Calu3 (cell line): ENCODE results near the gene DCLK2. TPM values are rescaled to one million over a fixed set of nuclear protein-coding genes. Genes with fewer than 3 reads are reported as not detected.

ENCODE experiments used
- BruUV-seq: library from RNA; stranded (reverse); fragments of 400-500 nt; replicated peaks from 2 replicates; lab custom pipeline; 2021; lab: Mats Ljungman, UMichigan
- CTCF ChIA-PET: fragments of 300-600 bp; sonication (Branson Sonifier 250); formaldehyde crosslinking; loops from one replicate; lab custom pipeline; 2022; ENCODE audit warnings: antibody characterized with exemption; lab: Charles Lee
- DNase-seq: peaks from one replicate; pipeline ENCODE4 v3.0.0; 2022
- H3K27ac Mint-ChIP-seq: one replicate; pipeline ENCODE4 v1.8.0; 2022; ENCODE audit warnings: mixed read lengths; ENCODE audit not compliant: unreplicated experiment
- H3K27me3 Mint-ChIP-seq: one replicate; pipeline ENCODE4 v1.8.0; 2022; ENCODE audit warnings: mixed read lengths; ENCODE audit not compliant: unreplicated experiment
- H3K36me3 Mint-ChIP-seq: one replicate; pipeline ENCODE4 v1.8.0; 2022; ENCODE audit warnings: mild to moderate bottlenecking, moderate library complexity, mixed read lengths; ENCODE audit not compliant: insufficient read depth, unreplicated experiment
- H3K4me1 Mint-ChIP-seq: one replicate; pipeline ENCODE4 v1.8.0; 2022; ENCODE audit warnings: mild to moderate bottlenecking, low read depth, mixed read lengths; ENCODE audit not compliant: unreplicated experiment
- H3K4me3 Mint-ChIP-seq: one replicate; pipeline ENCODE4 v1.8.0; 2022; ENCODE audit warnings: mild to moderate bottlenecking, low read depth, moderate library complexity, mixed read lengths; ENCODE audit not compliant: unreplicated experiment
- H3K9me3 Mint-ChIP-seq: one replicate; pipeline ENCODE4 v1.8.0; 2022; ENCODE audit warnings: low read depth, mixed read lengths; ENCODE audit not compliant: unreplicated experiment
- CTCF ChIP-seq: fragments of 200-600 bp; IDR thresholded peaks from one replicate; pipeline ENCODE4 v1.8.0; 2022; ENCODE audit warnings: antibody characterized with exemption; ENCODE audit not compliant: unreplicated experiment
- intact Hi-C: fragments of 100-400 bp; cut with micrococcal nuclease; formaldehyde crosslinking; loops from one replicate; pipeline ENCODE4 v1.10.0; 2022; ENCODE audit not compliant: unreplicated experiment
- total RNA-seq: library from RNA; stranded (reverse); gene quantifications from 2 replicates; pipeline ENCODE4 v1.2.3, GENCODE V29; 2022

The DCLK2 gene
- total RNA-seq, 1 experiment from 2014 or later = 0.31 TPM

- CTCF ChIA-PET = no interaction called here
Measured at GRCh38 chr4:150117629-150118028, 39.4 kb downstream of the DCLK2 start.

GRCh38 chr4:150119492-150119891 is 41.2 kb downstream of the DCLK2 start:
- no peak for TF ChIP-seq CTCF
- intact Hi-C loops = no loop called here
- CTCF ChIA-PET = no interaction called here
- no peak for DNase-seq
- Mint-ChIP-seq H3K36me3 (no peaks in the 10 kb centered on the region), H3K27ac (no peak overlapping the region), H3K4me3 (no peak overlapping the region), H3K27me3 (no peaks in the 10 kb centered on the region), H3K9me3 (peaks cover 4% of the 10 kb centered on the region), H3K4me1 (no peaks in the 10 kb centered on the region)
- no TSS peak for BruUV-seq

More at GRCh38 chr4:150117629-150118028, 39.4 kb downstream of the DCLK2 start:
- no peak overlapping the region for H3K4me3 Mint-ChIP-seq
- no TSS peak for BruUV-seq
- no peaks in the 10 kb centered on the region for H3K36me3 Mint-ChIP-seq
- H3K9me3 Mint-ChIP-seq = peaks cover 4% of the 10 kb centered on the region
- H3K4me1 Mint-ChIP-seq = no peaks in the 10 kb centered on the region
- no peak overlapping the region for H3K27ac Mint-ChIP-seq
- intact Hi-C loops = no loop called here
- H3K27me3 Mint-ChIP-seq = no peaks in the 10 kb centered on the region
- TF ChIP-seq CTCF = no peak
- DNase-seq = no peak

GRCh38 chr4:150123087-150123486 is 44.8 kb downstream of the DCLK2 start:
- no peak for DNase-seq
- CTCF ChIA-PET = no interaction called here
- Mint-ChIP-seq H3K9me3 (peaks cover 4% of the 10 kb centered on the region), H3K4me1 (no peaks in the 10 kb centered on the region), H3K27me3 (no peaks in the 10 kb centered on the region), H3K36me3 (no peaks in the 10 kb centered on the region), H3K27ac (no peak overlapping the region), H3K4me3 (no peak overlapping the region)
- no peak for TF ChIP-seq CTCF
- no TSS peak for BruUV-seq
- intact Hi-C loops = no loop called here

GRCh38 chr4:150123796-150124677 is 45.8 kb downstream of the DCLK2 start:
- no peak overlapping the region for H3K27ac Mint-ChIP-seq
- no TSS peak for BruUV-seq
- H3K9me3 Mint-ChIP-seq = peaks cover 4% of the 10 kb centered on the region
- intact Hi-C loops = no loop called here
- no peak for TF ChIP-seq CTCF
- CTCF ChIA-PET = no interaction called here
- H3K36me3 Mint-ChIP-seq = no peaks in the 10 kb centered on the region
- DNase-seq = no peak
- H3K4me1 Mint-ChIP-seq = no peaks in the 10 kb centered on the region
- no peaks in the 10 kb centered on the region for H3K27me3 Mint-ChIP-seq
- no peak overlapping the region for H3K4me3 Mint-ChIP-seq
